Muscle of back (tissue), 11 donors: ENCODE results near the gene PTOV1. TPM values are rescaled to one million over a fixed set of nuclear protein-coding genes. Genes with fewer than 3 reads are reported as not detected.

Experiments
- DNase-seq, 3 donors: peaks; one replicate each; pipeline versions ENCODE4 v3.0.0 to v3.0.0-alpha.2; 2013
- polyA plus RNA-seq, 10 donors: library from polyadenylated mRNA; unstranded; fragments of 120-200 nt; gene quantifications; one replicate each; pipeline ENCODE4 v1.2.1, GENCODE V29; 2013; ENCODE audit not compliant: insufficient read length in 10 of 10

PTOV1 gene
- polyA plus RNA-seq, 10 donors, result 162 to 212 (median 191) TPM

- no peak for DNase-seq
Observed at GRCh38 chr19:49908480-49909420, 57.8 kb downstream of the PTOV1 start.

- DNase-seq, result no peak
Observed at GRCh38 chr19:49910179-49910578, 59.2 kb downstream of the PTOV1 start.

Other genes with a start within 250 kb of the PTOV1 start
- 10 to 100 TPM; 24.2 to 35.5 (median 30.9) TPM for gene RRAS, start 211.0 kb upstream of the PTOV1 start, polyA plus RNA-seq
- gene SCAF1, start 208.9 kb upstream of the PTOV1 start, polyA plus RNA-seq, result 10 to 100 TPM; 19.3 to 32.8 (median 25.3) TPM
- 10 to 100 TPM; 25.2 to 44.4 (median 33.7) TPM for gene IRF3, start 185.3 kb upstream of the PTOV1 start, polyA plus RNA-seq
- gene BCL2L12, start 185.2 kb upstream of the PTOV1 start, polyA plus RNA-seq, result 10 to 100 TPM; 21.3 to 32.7 (median 25.3) TPM
- 100 to 1,000 TPM; 169 to 194 (median 184) TPM for gene PRMT1, start 173.9 kb upstream of the PTOV1 start, polyA plus RNA-seq
- 1 to 10 TPM in 4 of 10 donors, under 1 TPM in 6; 0.47 to 1.4 (median 0.93) TPM for gene ADM5, start 161.6 kb upstream of the PTOV1 start, polyA plus RNA-seq
- gene CPT1C, start 160.0 kb upstream of the PTOV1 start, polyA plus RNA-seq, result 10 to 100 TPM in 3 of 10 donors, 1 to 10 TPM in 7; 7.0 to 21.4 (median 9.7) TPM
- gene TSKS, start 87.9 kb upstream of the PTOV1 start, polyA plus RNA-seq, result 1 to 10 TPM in 2 of 10 donors, under 1 TPM in 8; 0.39 to 1.2 (median 0.81) TPM
- 10 to 100 TPM; 47.9 to 61.1 (median 54.5) TPM for gene AP2A1, start 84.2 kb upstream of the PTOV1 start, polyA plus RNA-seq
- gene FUZ, start 37.9 kb upstream of the PTOV1 start, polyA plus RNA-seq, result 10 to 100 TPM; 13.3 to 21.5 (median 16.0) TPM
- 10 to 100 TPM; 22.4 to 33.5 (median 29.0) TPM for gene MED25, start 32.9 kb upstream of the PTOV1 start, polyA plus RNA-seq
- gene PNKP, start 16.4 kb downstream of the PTOV1 start, polyA plus RNA-seq, result 10 to 100 TPM; 17.2 to 41.4 (median 26.2) TPM
- 10 to 100 TPM; 27.4 to 39.4 (median 32.2) TPM for gene AKT1S1, start 26.2 kb downstream of the PTOV1 start, polyA plus RNA-seq
- gene TBC1D17, start 26.5 kb downstream of the PTOV1 start, polyA plus RNA-seq, result 10 to 100 TPM; 28.2 to 39.9 (median 31.9) TPM
- 1 to 10 TPM in 3 of 10 donors, under 1 TPM in 7; 0.46 to 1.2 (median 0.81) TPM for gene IL4I1, start 45.7 kb downstream of the PTOV1 start, polyA plus RNA-seq
- gene ATF5, start 78.0 kb downstream of the PTOV1 start, polyA plus RNA-seq, result 10 to 100 TPM; 14.5 to 30.1 (median 23.7) TPM
- 10 to 100 TPM; 39.3 to 61.8 (median 47.7) TPM for gene NUP62, start 78.3 kb downstream of the PTOV1 start, polyA plus RNA-seq
- 1 to 10 TPM in 2 of 10 donors, under 1 TPM in 8; 0.51 to 1.2 (median 0.80) TPM for gene SIGLEC11, start 110.0 kb downstream of the PTOV1 start, polyA plus RNA-seq
- 10 to 100 TPM; 15.1 to 23.0 (median 19.6) TPM for gene VRK3, start 174.2 kb downstream of the PTOV1 start, polyA plus RNA-seq
- 1 to 10 TPM; 6.2 to 9.0 (median 7.5) TPM for gene ZNF473, start 174.8 kb downstream of the PTOV1 start, polyA plus RNA-seq